HFFc6 (cell line): ENCODE results near the gene CUTC. TPM values are rescaled to one million over a fixed set of nuclear protein-coding genes. Genes with fewer than 3 reads are reported as not detected.
A peak's percentile ranks its signal among the peaks of the same experiment; 100 is the strongest.

Experiments
- DNase-seq: peaks from one replicate; pipeline ENCODE4 v3.0.0-alpha.2; 2018
- H3K27ac Mint-ChIP-seq: 2 replicates; pipeline ENCODE4 v1.8.0; 2020; ENCODE audit warnings: mild to moderate bottlenecking, mixed read lengths
- H3K27me3 Mint-ChIP-seq: 2 replicates; pipeline ENCODE4 v1.8.0; 2021; ENCODE audit warnings: mild to moderate bottlenecking, moderate library complexity, mixed read lengths; ENCODE audit not compliant: insufficient read depth
- H3K36me3 Mint-ChIP-seq: 2 replicates; pipeline ENCODE4 v1.8.0; 2021; ENCODE audit warnings: low read depth, mixed read lengths
- H3K4me1 Mint-ChIP-seq: 2 replicates; pipeline ENCODE4 v1.8.0; 2020; ENCODE audit warnings: low read depth, mixed read lengths
- H3K4me3 Mint-ChIP-seq: 2 replicates; pipeline ENCODE4 v1.8.0; 2020; ENCODE audit warnings: mild to moderate bottlenecking, moderate library complexity, mixed read lengths
- H3K9me3 Mint-ChIP-seq: 2 replicates; pipeline ENCODE4 v1.8.0; 2020; ENCODE audit warnings: mild to moderate bottlenecking, mixed read lengths
- total RNA-seq, 6 experiments: library from RNA; stranded (reverse); fragmentation: NEBNext Ultra II Directional; extraction: Animal tissue kit (Norgen Biotek cat#: 25700); gene quantifications; 2 replicates in 1 of 6; 3 replicates in 5 of 6; pipeline ENCODE4 v1.2.3, GENCODE V29; 2021
- TF ChIP-seq, protein P1 (sequence below): fragments of 200-600 bp; sonication (generic); IDR thresholded peaks from 2 replicates; pipeline ENCODE4 v1.5.0; 2021; ENCODE audit warnings: antibody characterized with exemption, mild to moderate bottlenecking

Gene CUTC
- total RNA-seq, 6 experiments from 2014 or later, result 11.2 to 15.2 (median 12.4) TPM

DNA sequence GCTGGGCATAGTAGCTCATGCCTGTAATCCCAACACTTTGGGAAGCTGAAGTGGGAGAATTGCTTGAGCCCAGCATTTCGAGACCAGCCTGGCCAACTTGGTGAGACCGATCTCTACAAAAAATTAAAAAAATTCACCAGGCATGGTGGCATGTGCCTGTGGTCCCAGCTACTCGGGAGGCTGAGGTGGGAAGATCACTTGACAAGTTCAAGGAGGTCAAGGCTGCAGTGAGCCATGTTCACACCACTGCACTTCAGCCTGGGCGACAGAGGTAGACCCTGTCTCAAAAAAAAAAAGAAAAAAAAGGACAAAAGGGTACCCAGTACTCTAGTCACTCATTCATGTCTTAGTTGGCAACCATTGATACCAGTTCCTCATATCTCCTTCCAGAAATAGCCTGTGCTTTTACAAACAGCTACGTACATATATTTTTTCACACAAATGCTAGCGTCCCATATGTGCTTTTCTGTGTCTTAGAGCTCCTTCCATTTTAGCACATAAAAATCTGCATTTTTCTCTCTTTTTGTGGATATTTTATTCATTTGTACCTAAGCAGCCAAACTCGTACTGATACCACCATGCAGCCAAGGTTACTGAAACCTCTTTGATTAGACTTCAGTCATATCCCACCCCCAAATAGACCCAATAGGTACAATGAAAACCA lies 55.9 kb downstream of the CUTC start:
- H3K27ac Mint-ChIP-seq, result peak overlapping the region; percentile 91
- H3K27me3 Mint-ChIP-seq, result no peaks in the 10 kb centered on the region
- peak overlapping the region; percentile 61 for H3K4me3 Mint-ChIP-seq
- DNase-seq, result no peak
- H3K9me3 Mint-ChIP-seq, result no peaks in the 10 kb centered on the region
- TF ChIP-seq, protein P1, sequence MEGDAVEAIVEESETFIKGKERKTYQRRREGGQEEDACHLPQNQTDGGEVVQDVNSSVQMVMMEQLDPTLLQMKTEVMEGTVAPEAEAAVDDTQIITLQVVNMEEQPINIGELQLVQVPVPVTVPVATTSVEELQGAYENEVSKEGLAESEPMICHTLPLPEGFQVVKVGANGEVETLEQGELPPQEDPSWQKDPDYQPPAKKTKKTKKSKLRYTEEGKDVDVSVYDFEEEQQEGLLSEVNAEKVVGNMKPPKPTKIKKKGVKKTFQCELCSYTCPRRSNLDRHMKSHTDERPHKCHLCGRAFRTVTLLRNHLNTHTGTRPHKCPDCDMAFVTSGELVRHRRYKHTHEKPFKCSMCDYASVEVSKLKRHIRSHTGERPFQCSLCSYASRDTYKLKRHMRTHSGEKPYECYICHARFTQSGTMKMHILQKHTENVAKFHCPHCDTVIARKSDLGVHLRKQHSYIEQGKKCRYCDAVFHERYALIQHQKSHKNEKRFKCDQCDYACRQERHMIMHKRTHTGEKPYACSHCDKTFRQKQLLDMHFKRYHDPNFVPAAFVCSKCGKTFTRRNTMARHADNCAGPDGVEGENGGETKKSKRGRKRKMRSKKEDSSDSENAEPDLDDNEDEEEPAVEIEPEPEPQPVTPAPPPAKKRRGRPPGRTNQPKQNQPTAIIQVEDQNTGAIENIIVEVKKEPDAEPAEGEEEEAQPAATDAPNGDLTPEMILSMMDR, result no peak
- peaks cover 49% of the 10 kb centered on the region for H3K4me1 Mint-ChIP-seq
- no peaks in the 10 kb centered on the region; the same call in 1 of the 2 replicates for H3K36me3 Mint-ChIP-seq

DNA sequence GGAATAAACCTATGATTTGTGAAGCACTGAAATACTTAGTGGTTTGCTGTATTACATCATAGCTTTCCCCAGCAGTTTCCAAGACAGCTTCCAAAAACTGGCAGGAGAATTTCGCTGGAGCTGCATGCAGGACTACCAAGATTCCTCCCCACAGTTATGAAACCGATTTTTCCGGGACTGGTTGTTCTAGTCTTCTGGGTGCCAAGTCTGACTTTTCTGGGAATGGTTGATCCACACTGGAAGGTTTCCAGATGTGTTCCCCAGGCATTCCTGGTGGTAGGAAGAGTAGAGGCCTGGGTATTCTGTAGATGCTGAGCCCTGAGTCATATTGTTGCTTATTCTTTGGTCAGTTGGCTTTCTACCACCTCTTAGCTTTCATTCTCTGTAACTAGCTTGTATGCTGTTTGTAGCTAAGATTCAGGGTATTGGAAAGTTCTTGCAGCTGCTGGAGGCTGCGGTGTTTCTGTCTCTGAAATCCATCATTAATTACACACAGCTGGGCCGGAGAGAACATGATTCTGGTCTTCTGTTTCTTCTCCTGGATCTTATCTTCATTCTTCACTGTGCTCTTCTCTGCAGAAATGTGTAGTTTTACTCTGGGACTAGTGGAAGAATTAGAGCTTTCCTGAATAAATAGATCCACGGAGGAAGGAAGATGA lies 56.7 kb downstream of the CUTC start:
- H3K9me3 Mint-ChIP-seq, result no peaks in the 10 kb centered on the region
- peak overlapping the region; percentile 61 for H3K4me3 Mint-ChIP-seq
- H3K36me3 Mint-ChIP-seq, result no peaks in the 10 kb centered on the region; the same call in 1 of the 2 replicates
- TF ChIP-seq, protein P1, result no peak
- peaks cover 46% of the 10 kb centered on the region for H3K4me1 Mint-ChIP-seq
- peak; percentile 68 for DNase-seq
- H3K27me3 Mint-ChIP-seq, result no peaks in the 10 kb centered on the region
- H3K27ac Mint-ChIP-seq, result peak overlapping the region; percentile 91

GRCh38 chr10:99791831-99792230 lies 59.8 kb downstream of the CUTC start:
- no peaks in the 10 kb centered on the region for H3K27me3 Mint-ChIP-seq
- no peaks in the 10 kb centered on the region for H3K9me3 Mint-ChIP-seq
- no peak overlapping the region for H3K27ac Mint-ChIP-seq
- no peaks in the 10 kb centered on the region; the same call in 1 of the 2 replicates for H3K36me3 Mint-ChIP-seq
- H3K4me3 Mint-ChIP-seq, result no peak overlapping the region
- TF ChIP-seq, protein P1, result no peak
- no peak for DNase-seq
- peaks cover 23% of the 10 kb centered on the region for H3K4me1 Mint-ChIP-seq

DNA sequence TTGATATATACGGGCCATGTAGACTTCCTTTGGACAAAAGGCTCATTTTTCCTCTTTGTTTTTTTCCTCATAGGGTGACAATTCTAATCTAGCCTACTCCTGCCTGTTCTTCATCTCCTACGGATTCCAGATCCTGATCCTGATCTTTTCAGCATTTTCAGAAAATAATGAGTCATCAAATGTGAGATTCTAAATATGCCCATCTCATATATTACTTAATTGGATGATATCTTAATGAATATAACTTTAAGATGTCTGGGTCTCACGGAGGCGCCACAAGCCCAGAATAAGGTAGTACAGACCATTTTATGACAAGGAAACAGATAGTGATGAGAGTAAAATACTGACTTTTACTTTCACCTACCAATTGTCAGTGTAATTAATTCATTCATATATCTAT lies 61.8 kb downstream of the CUTC start:
- no peaks in the 10 kb centered on the region for H3K36me3 Mint-ChIP-seq
- H3K4me3 Mint-ChIP-seq, result no peak overlapping the region
- H3K4me1 Mint-ChIP-seq, result peaks cover 13% of the 10 kb centered on the region
- H3K27ac Mint-ChIP-seq, result no peak overlapping the region
- H3K27me3 Mint-ChIP-seq, result no peaks in the 10 kb centered on the region
- TF ChIP-seq, protein P1, result no peak
- H3K9me3 Mint-ChIP-seq, result no peaks in the 10 kb centered on the region
- no peak for DNase-seq

DNA sequence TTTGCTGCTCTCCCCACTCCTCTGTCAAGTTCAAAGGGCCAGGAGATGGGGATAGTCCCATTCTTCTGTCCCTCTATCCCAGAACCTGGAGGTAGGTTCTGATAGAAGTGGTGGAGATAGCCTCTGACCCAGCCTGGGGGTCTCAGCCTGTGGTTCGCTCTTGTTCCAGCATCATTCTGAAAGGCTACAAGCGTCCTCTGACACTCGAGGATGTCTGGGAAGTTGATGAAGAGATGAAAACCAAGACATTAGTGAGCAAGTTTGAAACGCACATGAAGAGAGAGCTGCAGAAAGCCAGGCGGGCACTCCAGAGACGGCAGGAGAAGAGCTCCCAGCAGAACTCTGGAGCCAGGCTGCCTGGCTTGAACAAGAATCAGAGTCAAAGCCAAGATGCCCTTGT lies 64.9 kb downstream of the CUTC start:
- H3K9me3 Mint-ChIP-seq, result no peaks in the 10 kb centered on the region
- no peaks in the 10 kb centered on the region for H3K36me3 Mint-ChIP-seq
- H3K4me3 Mint-ChIP-seq, result no peak overlapping the region
- H3K4me1 Mint-ChIP-seq, result peaks cover 6% of the 10 kb centered on the region; the same call in 1 of the 2 replicates
- H3K27ac Mint-ChIP-seq, result no peak overlapping the region
- TF ChIP-seq, protein P1, result no peak
- no peak for DNase-seq
- no peaks in the 10 kb centered on the region for H3K27me3 Mint-ChIP-seq
